GM19438 (cell line): ENCODE data around the gene ARHGAP26.

ENCODE experiments used
- ATAC-seq: cut with Tn5 transposase; IDR thresholded peaks from one replicate; pipeline ENCODE4 v1.9.1; 2021; ENCODE audit warnings: low read depth; ENCODE audit not compliant: unreplicated experiment

Gene ARHGAP26

GRCh38 chr5:142826741-142827492 is 56.7 kb downstream of the ARHGAP26 start:
- ATAC-seq, result peak; percentile 39

GRCh38 chr5:142827934-142828576 is 57.9 kb downstream of the ARHGAP26 start:
- no peak for ATAC-seq

GRCh38 chr5:142828797-142829535 is 58.8 kb downstream of the ARHGAP26 start:
- no peak for ATAC-seq

DNA sequence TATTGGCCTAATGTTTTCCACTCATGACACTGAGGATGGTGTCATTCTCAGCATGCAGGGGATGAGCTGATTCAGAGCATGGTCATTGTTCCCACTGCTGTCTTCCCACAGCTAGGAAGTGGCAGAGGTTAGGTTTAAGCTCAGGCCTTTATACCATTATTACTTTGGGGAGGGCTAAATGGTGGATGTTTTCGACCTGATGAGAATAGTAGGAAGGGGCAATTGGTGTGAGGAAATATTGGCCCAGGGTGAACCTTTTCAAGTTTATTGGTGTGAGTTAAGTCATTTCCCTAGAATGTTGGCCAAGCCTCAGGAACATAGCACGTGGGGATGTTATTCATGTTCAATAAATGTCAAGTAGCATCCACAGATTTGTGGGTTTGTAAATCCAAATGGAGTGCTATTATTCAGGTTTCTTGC is 59.6 kb downstream of the ARHGAP26 start:
- no peak for ATAC-seq

DNA sequence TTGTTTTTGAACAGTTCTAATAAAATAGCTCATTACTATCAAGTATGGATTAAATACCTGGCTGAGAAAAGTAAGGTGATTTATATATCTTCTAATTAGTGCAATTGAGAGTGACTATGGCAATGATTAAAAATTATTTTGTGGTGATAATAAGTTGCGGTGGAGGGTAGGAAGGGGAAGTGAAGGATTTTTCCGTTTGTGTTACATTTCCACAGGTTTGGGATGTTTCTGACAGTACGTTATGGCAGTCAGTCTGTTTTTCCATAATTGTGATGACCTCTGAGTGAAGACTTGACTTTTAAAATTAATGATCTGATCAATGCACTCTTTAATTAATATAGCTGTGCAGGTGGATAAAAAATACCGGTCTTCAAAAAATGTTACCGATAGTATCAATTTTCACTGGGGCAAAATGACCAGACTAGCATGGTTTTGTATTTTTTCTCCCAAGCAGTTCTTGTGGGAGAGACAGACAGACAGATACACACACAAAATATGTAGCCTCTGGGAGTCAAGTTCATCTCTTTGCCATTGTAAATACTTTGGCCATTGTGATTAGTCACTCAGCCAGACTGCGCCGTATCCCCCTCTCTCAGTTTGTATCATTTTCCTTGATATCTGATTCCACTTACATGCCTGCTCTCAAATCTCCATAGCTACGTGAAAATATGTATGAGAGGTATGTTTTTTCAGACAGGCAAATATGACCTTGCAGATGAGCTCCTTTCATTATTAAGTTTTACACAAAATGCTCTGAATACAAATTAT is 60.2 kb downstream of the ARHGAP26 start:
- ATAC-seq, result no peak

DNA sequence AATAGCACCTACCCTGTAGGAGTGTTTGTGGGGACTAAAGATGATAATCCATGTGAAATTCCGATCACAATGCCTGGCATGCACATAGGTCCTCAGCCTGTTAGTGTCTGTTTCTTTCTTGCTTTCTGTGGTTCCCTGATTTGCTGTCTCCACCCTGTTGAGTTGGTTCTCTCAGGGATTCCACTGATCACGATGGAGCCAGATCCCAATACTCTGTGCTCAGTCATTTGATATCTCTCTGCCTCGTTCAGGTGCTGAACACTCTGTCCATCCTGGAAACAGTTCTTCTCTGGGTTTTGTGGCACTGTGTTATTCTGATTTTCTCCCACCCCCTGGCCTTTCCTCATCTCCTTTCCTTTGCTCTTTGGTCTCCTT is 60.8 kb downstream of the ARHGAP26 start:
- no peak for ATAC-seq

- ATAC-seq, result no peak
Measured at GRCh38 chr5:142832263-142832662, 62.1 kb downstream of the ARHGAP26 start.

DNA sequence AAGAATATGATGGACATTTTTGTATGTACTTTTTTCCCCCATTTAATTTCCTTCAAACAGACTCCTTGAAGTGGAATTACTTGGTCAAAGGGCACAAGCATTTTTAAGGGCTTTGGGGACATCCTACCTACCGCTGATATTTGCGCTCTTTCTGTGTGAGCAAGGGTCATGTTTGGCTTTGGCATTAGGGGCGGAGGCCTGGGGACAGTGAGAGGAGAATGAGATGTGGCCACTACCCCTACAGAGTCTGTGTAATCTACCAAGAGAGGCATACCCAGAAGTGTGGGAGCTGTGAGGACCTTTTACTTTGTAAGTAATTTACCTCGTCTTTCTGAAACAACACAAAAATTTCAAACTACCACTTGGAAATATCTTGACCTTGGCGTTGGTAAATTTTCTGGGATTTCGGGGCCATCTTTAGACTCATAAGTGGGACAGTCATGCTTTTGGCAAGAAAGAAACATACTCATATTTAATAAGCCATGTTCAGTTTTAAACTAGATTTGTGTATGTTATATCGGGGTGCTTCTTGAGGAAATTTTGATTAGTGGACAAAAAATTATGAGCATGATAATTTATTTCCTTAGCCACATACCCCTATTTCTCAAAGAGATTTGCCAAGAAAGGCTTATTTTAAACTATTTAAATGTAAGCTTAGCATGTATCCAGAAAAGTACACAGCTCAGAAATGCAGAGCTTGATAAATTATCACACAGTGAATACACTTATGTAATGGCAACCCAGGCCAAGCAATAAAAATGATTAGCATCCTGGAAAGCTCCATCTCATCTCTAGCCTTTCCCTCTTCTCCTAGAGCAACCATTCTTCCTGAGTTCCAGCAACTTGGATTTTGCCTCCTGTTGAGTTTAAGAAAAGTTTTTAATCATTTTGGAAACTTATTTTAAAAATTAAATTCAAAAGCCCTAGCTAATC is 63.6 kb downstream of the ARHGAP26 start:
- no peak for ATAC-seq

DNA sequence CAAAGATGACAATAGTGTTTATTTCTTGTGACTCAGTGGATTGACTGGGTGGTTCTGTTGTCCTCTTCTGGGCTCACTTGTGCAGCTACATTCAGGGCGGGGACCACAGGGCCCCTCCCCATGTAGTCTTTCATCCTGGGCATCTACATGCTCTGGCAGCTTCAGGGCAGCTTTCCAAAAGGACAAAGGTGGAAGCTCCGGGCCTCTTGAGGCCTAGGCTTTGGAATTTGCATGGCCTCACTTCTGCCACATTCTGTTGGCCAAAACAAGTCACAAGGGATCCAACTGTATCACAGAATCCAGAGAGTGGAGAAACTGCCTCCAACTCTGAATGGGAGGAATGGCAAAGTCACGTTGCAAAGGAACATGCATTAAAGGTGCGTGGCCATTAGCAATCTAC is 64.3 kb downstream of the ARHGAP26 start:
- ATAC-seq, result no peak

GRCh38 chr5:142835540-142835939 is 65.4 kb downstream of the ARHGAP26 start:
- ATAC-seq, result no peak

- no peak for ATAC-seq
Measured at GRCh38 chr5:142836048-142836447, 65.9 kb downstream of the ARHGAP26 start.

DNA sequence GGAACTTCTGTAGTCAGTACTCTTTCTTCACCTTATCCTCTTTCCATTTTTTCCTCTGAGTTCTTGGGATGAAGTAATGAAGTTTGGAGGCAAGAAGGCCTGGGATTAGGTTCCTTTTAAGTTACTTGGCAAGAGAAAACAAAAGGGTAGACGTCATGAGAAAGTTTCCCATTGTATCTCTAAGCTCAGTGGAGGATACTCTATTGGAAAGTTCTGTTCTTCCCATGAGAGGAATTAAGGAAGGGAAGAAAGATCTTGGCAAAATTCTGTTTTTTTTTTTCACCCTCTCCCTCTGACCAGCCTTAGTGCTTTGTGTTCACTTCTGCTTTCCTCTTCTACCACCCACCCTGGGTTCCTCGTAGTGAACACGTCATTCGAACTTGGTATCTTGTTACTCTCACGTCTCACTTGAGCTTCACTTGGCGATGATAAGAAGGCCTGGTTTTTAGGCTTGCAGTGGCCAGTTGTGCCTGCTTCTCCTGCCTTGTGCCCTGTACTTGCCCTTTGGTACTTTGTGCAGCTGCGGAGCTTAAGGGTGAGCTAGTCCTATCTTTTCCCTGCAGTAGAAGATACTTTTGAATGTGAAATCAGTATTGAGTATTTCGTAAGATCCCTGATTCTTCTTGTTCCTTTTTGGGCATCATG is 67.0 kb downstream of the ARHGAP26 start:
- no peak for ATAC-seq

GRCh38 chr5:142838845-142839244 is 68.7 kb downstream of the ARHGAP26 start:
- ATAC-seq, result no peak

DNA sequence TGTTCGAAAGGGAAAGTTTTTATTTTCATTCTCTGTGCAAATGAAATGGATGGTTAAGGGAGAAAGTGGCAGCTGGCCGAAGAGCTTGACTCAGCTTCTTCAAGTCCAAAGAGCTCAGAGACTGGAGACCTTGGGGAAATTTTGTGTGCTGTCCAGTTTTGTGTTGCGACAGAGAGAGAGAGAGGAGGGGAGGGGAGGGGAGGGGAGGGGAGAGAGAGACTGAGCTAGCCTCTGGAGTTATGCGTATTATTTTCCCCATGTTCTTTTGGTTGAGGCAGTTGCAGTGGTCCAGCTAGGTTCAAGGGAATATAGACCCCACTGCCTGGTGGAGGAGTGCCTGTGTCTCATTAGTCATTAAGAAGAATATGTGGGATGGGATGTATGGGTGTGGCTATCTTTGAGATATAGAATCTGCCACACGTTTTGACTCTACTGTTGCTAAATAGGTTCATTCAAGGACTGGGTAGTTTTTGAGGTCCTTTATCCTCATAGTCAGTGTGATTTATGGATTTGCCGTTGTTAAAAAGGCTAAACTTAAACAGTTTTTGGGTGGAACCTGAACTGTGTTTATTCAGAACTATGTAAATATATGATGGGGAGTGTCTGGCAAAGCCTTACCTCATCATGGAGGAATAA is 69.7 kb downstream of the ARHGAP26 start:
- ATAC-seq, result no peak

DNA sequence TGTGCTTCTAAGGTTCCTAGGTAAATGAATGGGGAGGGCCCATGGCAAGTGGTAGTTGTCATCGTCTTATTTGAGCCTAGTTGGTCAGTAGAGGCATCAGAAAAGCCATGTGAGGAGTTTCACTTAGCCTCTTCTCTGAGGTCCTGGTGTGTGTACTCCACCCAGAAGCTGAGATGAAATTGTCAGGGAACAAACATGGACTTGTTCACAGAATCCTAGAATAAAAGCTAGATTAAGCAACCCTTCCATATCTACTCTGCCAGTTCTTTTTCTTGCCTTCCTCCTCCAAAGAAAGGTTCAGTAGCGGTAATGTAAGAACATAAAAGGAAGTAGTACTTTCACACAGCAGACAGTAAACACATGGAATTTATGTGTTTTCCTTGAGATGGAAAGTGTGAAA is 70.4 kb downstream of the ARHGAP26 start:
- no peak for ATAC-seq

GRCh38 chr5:142841511-142842265 is 71.5 kb downstream of the ARHGAP26 start:
- no peak for ATAC-seq

- ATAC-seq, result no peak
Measured at GRCh38 chr5:142842994-142843905, 73.1 kb downstream of the ARHGAP26 start.
